H54 (cell line): Measurements from ENCODE around the gene NAV3.

ENCODE experiments used
- DNase-seq: peaks from one replicate; pipeline ENCODE4 v3.0.0; 2011; ENCODE audit warnings: low spot score, mixed read lengths; ENCODE audit not compliant: insufficient read length
- FAIRE-seq: peaks from 3 replicates; lab custom pipeline; 2011; peaks lifted over from hg19 to GRCh38; lab: Jason Lieb, UNC
- POLR2A ChIP-seq: IDR thresholded peaks from 2 replicates; pipeline ENCODE4 v1.6.1; 2011; ENCODE audit warnings: low read depth, mild to moderate bottlenecking, low read length

Gene NAV3

GRCh38 chr12:77816196-77816595, 14.5 kb upstream of the NAV3 start:
- DNase-seq (no peak), FAIRE-seq (no peak)
- TF ChIP-seq POLR2A, result no peak

- FAIRE-seq (no peak), DNase-seq (no peak)
- no peak for TF ChIP-seq POLR2A
Measured at GRCh38 chr12:77817276-77817675, 13.4 kb upstream of the NAV3 start.

DNA sequence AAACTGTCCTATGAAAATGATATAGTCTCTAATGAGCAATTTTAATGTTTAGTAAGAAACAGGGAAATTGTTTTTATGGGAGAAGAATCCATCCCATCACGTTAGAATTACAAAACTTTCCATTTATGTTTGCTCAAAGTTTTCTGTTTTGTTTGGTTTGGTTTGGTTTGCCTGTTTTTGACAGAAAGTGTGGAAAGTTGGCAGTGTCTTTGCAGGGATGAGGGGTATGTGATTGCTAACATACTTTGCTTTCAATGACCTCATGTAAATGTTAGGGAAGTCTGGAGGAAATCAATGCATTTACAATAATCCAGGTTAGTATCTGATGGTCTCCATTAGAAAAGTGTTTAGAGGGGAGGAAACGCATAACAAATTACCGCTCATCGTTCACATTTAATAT, 12.3 kb upstream of the NAV3 start:
- no peak for FAIRE-seq
- TF ChIP-seq POLR2A, result no peak
- no peak for DNase-seq

DNA sequence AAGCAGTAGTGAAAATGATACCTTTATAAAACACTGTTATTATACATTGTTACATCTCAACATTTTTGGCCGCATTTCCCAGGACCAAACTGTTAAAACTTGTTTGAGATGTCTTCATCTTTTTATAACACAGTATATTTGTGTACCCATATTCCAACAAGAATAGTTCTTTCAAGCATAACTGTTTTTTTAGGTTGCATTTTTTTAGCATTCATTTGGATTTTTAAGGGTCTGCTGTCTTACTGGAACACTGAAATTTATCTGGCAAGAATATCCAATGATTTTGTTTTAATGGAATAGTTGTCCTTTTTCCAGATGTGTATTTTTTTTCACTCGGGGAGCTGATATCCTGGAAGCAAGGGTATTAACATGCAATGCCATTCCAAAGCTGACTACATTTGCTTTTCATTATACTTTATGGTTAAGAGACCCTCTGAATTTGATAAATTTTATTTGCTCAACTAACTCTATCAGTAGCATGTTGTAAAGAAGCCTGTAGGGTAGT, 8.9 kb upstream of the NAV3 start:
- DNase-seq (no peak), FAIRE-seq (no peak)
- no peak for TF ChIP-seq POLR2A

- no peak for TF ChIP-seq POLR2A
- DNase-seq (no peak), FAIRE-seq (no peak)
Measured at GRCh38 chr12:77833329-77833728, 2.6 kb downstream of the NAV3 start.

DNA sequence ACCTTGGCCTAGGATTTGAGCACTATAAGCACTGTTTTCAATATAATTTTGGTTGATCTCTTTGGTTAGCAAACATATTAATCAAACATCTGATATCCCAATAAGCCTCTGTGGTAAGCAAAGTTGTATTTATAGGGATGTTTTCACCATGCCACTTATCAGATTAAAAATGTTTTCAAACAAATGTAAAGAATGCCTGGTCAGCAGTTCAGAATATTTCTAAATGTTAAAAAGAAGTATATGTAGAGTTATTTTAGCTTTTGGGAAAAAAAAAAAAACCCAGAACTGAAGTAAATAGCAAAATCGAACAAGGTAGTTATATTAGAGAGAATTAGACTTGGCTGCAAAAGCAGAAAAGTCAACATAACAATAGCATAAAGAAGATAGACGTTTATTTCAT, 3.9 kb downstream of the NAV3 start:
- DNase-seq (no peak), FAIRE-seq (no peak)
- TF ChIP-seq POLR2A, result no peak

DNA sequence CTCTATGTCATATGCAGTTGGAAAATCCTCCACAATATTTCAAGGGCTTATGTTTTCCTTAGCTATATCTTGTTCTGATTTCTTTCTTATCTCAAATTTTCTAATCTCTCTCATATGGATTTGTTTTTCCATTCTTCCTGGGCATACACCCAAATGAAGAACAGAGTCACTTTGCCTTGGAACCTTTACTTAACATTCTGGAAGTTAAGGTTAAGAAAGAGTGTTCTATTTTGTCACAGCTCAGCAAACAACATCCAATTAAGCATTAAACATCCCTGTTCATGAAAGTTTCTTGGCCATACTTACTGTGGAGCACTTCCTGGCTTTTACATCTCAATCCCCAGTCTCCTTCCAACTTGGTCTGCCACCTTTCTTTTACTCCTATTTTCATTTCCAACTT, 5.3 kb downstream of the NAV3 start:
- no peak for FAIRE-seq
- no peak for TF ChIP-seq POLR2A

GRCh38 chr12:77837876-77838291, 7.2 kb downstream of the NAV3 start:
- no peak for DNase-seq
- FAIRE-seq, result no peak
- no peak for TF ChIP-seq POLR2A

More for the DNA sequence above, 5.3 kb downstream of the NAV3 start:
- no peak for DNase-seq

GRCh38 chr12:77841521-77841920, 10.8 kb downstream of the NAV3 start:
- DNase-seq (no peak), FAIRE-seq (no peak)
- no peak for TF ChIP-seq POLR2A

DNA sequence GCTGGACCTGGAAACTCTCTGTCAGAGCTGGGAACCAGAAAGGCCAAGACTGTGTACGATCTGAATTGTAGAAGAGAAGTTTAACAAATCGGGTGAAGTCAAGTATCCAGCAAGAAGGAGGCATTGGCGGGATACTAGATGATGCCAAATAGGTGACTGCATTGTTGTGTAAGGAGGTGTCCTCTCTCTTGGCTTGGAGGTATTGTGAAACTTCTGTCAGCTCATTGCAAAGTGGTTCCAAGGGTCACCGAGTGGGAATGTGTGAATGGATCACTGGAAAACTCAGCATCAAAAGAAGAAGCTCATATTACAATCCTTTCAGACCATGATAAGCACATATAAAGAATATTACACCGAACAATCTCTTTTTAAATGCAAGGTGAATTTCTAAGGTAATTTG, 11.7 kb downstream of the NAV3 start:
- DNase-seq, result no peak
- FAIRE-seq, result no peak
- TF ChIP-seq POLR2A, result no peak

DNA sequence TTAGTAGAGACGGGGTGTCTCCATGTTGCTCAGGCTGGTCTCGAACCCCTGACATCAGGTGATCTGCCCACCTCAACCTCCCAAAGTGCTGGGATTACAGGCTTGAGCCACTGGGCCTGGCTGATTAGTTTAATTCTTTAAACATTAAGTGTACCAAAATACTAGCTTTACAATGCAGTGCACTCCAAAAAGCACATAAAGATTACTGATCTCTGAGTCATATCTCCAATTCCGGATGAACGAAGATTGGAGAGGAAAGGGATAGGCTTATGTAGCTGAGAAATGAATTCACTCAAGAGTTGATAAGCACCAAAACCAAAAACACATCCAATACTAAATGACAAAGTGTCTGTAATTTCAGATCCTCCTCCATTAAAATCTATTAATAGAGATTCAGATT, 15.1 kb downstream of the NAV3 start:
- DNase-seq (no peak), FAIRE-seq (peak; percentile 70)
- TF ChIP-seq POLR2A, result no peak

DNA sequence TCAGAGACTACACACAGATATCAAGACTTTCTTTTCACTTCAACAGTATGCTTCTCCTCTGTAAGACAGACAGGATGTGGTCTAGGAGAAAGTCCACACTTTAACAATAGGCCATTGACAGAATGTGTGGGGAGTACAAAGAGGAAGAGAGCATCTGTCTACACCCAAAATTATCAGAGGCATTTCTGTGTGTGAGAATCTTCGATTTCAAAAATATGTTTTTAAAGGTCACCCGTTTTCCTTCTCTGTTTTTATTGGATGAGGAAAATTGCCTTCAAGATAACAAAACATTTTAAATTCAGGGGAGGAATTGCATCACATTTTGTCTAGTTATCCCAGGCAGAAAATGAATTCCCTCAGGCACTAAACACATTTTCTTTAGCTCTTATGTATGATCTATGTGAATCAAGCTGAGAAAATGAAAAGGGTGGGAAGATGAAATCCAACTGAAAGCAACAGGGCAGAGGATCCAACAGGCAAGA, 16.4 kb downstream of the NAV3 start:
- TF ChIP-seq POLR2A, result no peak
- FAIRE-seq (no peak), DNase-seq (no peak)

- no peak for TF ChIP-seq POLR2A
- FAIRE-seq (peak; percentile 82), DNase-seq (peak; percentile 4)
Measured at GRCh38 chr12:77847680-77848431, 17.2 kb downstream of the NAV3 start.

GRCh38 chr12:77850129-77850528, 19.4 kb downstream of the NAV3 start:
- FAIRE-seq, result no peak

DNA sequence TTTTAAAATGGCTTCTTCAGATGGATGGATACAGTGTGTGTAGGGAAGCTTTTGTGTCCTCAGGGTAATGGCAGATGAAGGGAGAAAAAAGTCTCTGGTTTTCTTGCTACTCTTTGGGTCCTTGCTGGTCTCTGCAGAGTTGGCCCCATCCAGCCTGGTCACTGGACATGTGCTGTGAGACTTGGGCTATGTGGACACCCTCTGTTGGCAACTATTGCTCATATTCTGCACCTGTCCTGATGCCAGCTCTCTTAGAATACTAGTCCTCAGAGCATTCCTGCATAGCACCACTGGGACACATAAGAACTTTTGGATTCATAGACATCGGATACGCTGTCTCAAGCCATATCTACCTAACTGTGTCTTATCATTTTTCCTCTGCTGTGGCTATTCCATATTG, 20.0 kb downstream of the NAV3 start:
- FAIRE-seq (no peak), DNase-seq (no peak)
- TF ChIP-seq POLR2A, result no peak

More at GRCh38 chr12:77850129-77850528, 19.4 kb downstream of the NAV3 start:
- DNase-seq, result no peak
- TF ChIP-seq POLR2A, result no peak
